SU-DHL-6 (cell line): ENCODE measurements around the gene GNG14.

ENCODE experiments used
- H2AFZ ChIP-seq: fragments of 200-600 bp; sonication (generic); 2 replicates; pipeline ENCODE4 v1.6.1; 2014; ENCODE audit warnings: low read depth, mild to moderate bottlenecking, moderate library complexity, mixed read lengths, antibody characterized with exemption, low read length; ENCODE audit not compliant: severe bottlenecking
- H3F3A ChIP-seq: fragments of 200-600 bp; shearing (Covaris generic); 2 replicates; pipeline ENCODE4 v1.6.0; 2016; ENCODE audit warnings: antibody characterized with exemption, mild to moderate bottlenecking; ENCODE audit not compliant: insufficient read depth
- H3K27ac ChIP-seq: fragments of 200-600 bp; sonication (generic); 2 replicates; pipeline ENCODE4 v1.5.1; 2016; ENCODE audit warnings: low read depth, mild to moderate bottlenecking, low read length, moderate library complexity, mixed read lengths
- H3K27me3 ChIP-seq: fragments of 200-600 bp; sonication (generic), shearing (Covaris generic); 2 replicates; pipeline ENCODE4 v1.6.0; 2014; ENCODE audit warnings: mild to moderate bottlenecking, low read length
- H3K36me3 ChIP-seq: fragments of 200-600 bp; sonication (generic); 2 replicates; pipeline ENCODE4 v1.6.1; 2014; ENCODE audit warnings: mild to moderate bottlenecking, low read length, mixed read lengths
- H3K4me2 ChIP-seq: fragments of 300-600, 200-600 bp; shearing (Covaris generic), sonication (generic); 2 replicates; pipeline ENCODE4 v1.6.0; 2014; ENCODE audit warnings: low read length, low read depth, mild to moderate bottlenecking; ENCODE audit not compliant: poor library complexity, severe bottlenecking
- H3K4me3 ChIP-seq: fragments of 200-600 bp; sonication (generic); 2 replicates; pipeline ENCODE4 v1.5.1; 2014; ENCODE audit warnings: antibody characterized with exemption, low read length, mild to moderate bottlenecking, mixed read lengths; ENCODE audit not compliant: insufficient read depth, poor library complexity, severe bottlenecking
- H3K79me2 ChIP-seq: fragments of 200-600 bp; sonication (generic); 2 replicates; pipeline ENCODE4 v1.6.1; 2014; ENCODE audit warnings: mild to moderate bottlenecking, low read length, moderate library complexity; ENCODE audit not compliant: insufficient read depth
- H3K9ac ChIP-seq: fragments of 200-600 bp; sonication (generic); 2 replicates; pipeline ENCODE4 v1.7.0; 2014; ENCODE audit warnings: mild to moderate bottlenecking, low read length
- H3K9me2 ChIP-seq: fragments of 200-600 bp; sonication (generic); replicated peaks from 2 replicates; pipeline ENCODE4 v1.6.1; 2014; ENCODE audit warnings: low read length; ENCODE audit not compliant: insufficient read depth
- H3K9me3 ChIP-seq: fragments of 200-600 bp; sonication (generic); 2 replicates; pipeline ENCODE4 v1.6.1; 2014; ENCODE audit warnings: low read length, mixed read lengths; ENCODE audit not compliant: insufficient read depth
- H4K20me1 ChIP-seq: fragments of 200-600 bp; sonication (generic); 2 replicates; pipeline ENCODE4 v1.6.1; 2014; ENCODE audit warnings: low read depth, mild to moderate bottlenecking, antibody characterized with exemption, low read length, moderate library complexity, mixed read lengths
- CTCF ChIP-seq: fragments of 200-600 bp; sonication (generic); IDR thresholded peaks from one replicate; pipeline ENCODE4 v1.5.1; 2017; ENCODE audit warnings: antibody characterized with exemption, mild to moderate bottlenecking, low read length, moderate library complexity; ENCODE audit not compliant: insufficient read depth, poor library complexity, severe bottlenecking
- EZH2phosphoT487 ChIP-seq: fragments of 200-600 bp; sonication (generic), shearing (Covaris generic); conservative IDR thresholded peaks from 2 replicates; pipeline ENCODE4 v1.6.1; 2018; ENCODE audit warnings: mild to moderate bottlenecking, antibody characterized with exemption, low read length, moderate library complexity, mixed read lengths

Gene GNG14

GRCh38 chr19:12721656-12722565 lies 34.1 kb downstream of the GNG14 start:
- H3K9me3 ChIP-seq: no peaks in the 10 kb centered on the region
- peak overlapping the region; percentile 74 for H3K27ac ChIP-seq
- peaks cover 6% of the 10 kb centered on the region for H3F3A ChIP-seq
- H3K4me2 ChIP-seq: peak overlapping the region; percentile 87
- H3K9me2 ChIP-seq: no peaks in the 10 kb centered on the region
- H3K79me2 ChIP-seq: peaks cover 65% of the 10 kb centered on the region
- H2AFZ ChIP-seq: no peak overlapping the region
- peaks cover 7% of the 10 kb centered on the region; the same call in 1 of the 2 replicates for H4K20me1 ChIP-seq
- peak overlapping the region; percentile 79 for H3K4me3 ChIP-seq
- TF ChIP-seq CTCF (no peak), EZH2phosphoT487 (no peak)
- peaks cover 4% of the 10 kb centered on the region; the same call in 1 of the 2 replicates for H3K36me3 ChIP-seq
- H3K27me3 ChIP-seq: no peaks in the 10 kb centered on the region
- peak overlapping the region; percentile 87 for H3K9ac ChIP-seq

GRCh38 chr19:12722566-12723380 lies 35.0 kb downstream of the GNG14 start:
- Histone ChIP-seq H4K20me1 (peaks cover 7% of the 10 kb centered on the region; the same call in 1 of the 2 replicates), H3K4me3 (peak overlapping the region; percentile 79), H3K9ac (peak overlapping the region; percentile 87), H3K9me2 (no peaks in the 10 kb centered on the region), H3K36me3 (peaks cover 4% of the 10 kb centered on the region; the same call in 1 of the 2 replicates), H3K27ac (peak overlapping the region; percentile 74), H2AFZ (peak overlapping the region; percentile 42), H3K79me2 (peaks cover 57% of the 10 kb centered on the region), H3K27me3 (no peaks in the 10 kb centered on the region), H3K9me3 (no peaks in the 10 kb centered on the region), H3F3A (peaks cover 6% of the 10 kb centered on the region), H3K4me2 (peak overlapping the region; percentile 87)
- TF ChIP-seq CTCF (no peak), EZH2phosphoT487 (no peak)

GRCh38 chr19:12723381-12723640 lies 35.5 kb downstream of the GNG14 start:
- TF ChIP-seq CTCF (no peak), EZH2phosphoT487 (no peak)
- Histone ChIP-seq H3K36me3 (peaks cover 4% of the 10 kb centered on the region; the same call in 1 of the 2 replicates), H3K9me2 (no peaks in the 10 kb centered on the region), H3K79me2 (peaks cover 54% of the 10 kb centered on the region), H3F3A (peaks cover 6% of the 10 kb centered on the region), H3K4me2 (peak overlapping the region; percentile 87), H3K27ac (peak overlapping the region; percentile 74), H2AFZ (peak overlapping the region; percentile 24), H3K9ac (peak overlapping the region; percentile 87), H3K9me3 (no peaks in the 10 kb centered on the region), H3K4me3 (peak overlapping the region; percentile 79), H3K27me3 (no peaks in the 10 kb centered on the region), H4K20me1 (peaks cover 7% of the 10 kb centered on the region; the same call in 1 of the 2 replicates)
